Mammary epithelial cell (primary cell): ENCODE results near the gene BCL2L1.

Source experiments
- EZH2 ChIP-seq: IDR thresholded peaks from 2 replicates; pipeline ENCODE4 v1.6.1; 2012; ENCODE audit warnings: low read length, inconsistent platforms, borderline replicate concordance
- TF ChIP-seq, protein P1 (sequence below), 2 donors: IDR thresholded peaks in 1 of 2; conservative IDR thresholded peaks in 1 of 2; 2 replicates each; pipeline ENCODE4 v1.5.1; 2011 to 2012; ENCODE audit warnings: inconsistent platforms in 2 of 2, low read length in 2 of 2, mild to moderate bottlenecking in 2 of 2, control low read depth in 1 of 2, low read depth in 1 of 2; ENCODE audit not compliant: insufficient read depth in 1 of 2; ENCODE audit errors: extremely low read depth in 1 of 2

- TF ChIP-seq, protein P1, sequence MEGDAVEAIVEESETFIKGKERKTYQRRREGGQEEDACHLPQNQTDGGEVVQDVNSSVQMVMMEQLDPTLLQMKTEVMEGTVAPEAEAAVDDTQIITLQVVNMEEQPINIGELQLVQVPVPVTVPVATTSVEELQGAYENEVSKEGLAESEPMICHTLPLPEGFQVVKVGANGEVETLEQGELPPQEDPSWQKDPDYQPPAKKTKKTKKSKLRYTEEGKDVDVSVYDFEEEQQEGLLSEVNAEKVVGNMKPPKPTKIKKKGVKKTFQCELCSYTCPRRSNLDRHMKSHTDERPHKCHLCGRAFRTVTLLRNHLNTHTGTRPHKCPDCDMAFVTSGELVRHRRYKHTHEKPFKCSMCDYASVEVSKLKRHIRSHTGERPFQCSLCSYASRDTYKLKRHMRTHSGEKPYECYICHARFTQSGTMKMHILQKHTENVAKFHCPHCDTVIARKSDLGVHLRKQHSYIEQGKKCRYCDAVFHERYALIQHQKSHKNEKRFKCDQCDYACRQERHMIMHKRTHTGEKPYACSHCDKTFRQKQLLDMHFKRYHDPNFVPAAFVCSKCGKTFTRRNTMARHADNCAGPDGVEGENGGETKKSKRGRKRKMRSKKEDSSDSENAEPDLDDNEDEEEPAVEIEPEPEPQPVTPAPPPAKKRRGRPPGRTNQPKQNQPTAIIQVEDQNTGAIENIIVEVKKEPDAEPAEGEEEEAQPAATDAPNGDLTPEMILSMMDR (conservative IDR thresholded peaks at IDR 0.05 in 1 of 2, IDR thresholded peaks at IDR 0.05 in 1 of 2; ENCODE audit: extremely low read depth in 1 of 2, insufficient read depth in 1 of 2, low read depth in 1 of 2, low read length in 2 of 2): no peak
- TF ChIP-seq EZH2: no peak
Observed at GRCh38 chr20:31769681-31770080, 47.0 kb upstream of the BCL2L1 start.
